GM23248 (cell line): Measurements from ENCODE around the gene IL32. TPM values are rescaled to one million over a fixed set of nuclear protein-coding genes. Genes with fewer than 3 reads are reported as not detected.
A peak's percentile ranks its signal among the peaks of the same experiment; 100 is the strongest.

Experiments
- DNase-seq: peaks from one replicate; pipeline ENCODE4 v3.0.0-alpha.2; 2015
- H2AFZ ChIP-seq: fragments of 200-600 bp; sonication (generic); 2 replicates; pipeline ENCODE4 v1.6.1; 2016; ENCODE audit warnings: antibody characterized with exemption
- H3F3A ChIP-seq: fragments of 200-600 bp; sonication (generic); 2 replicates; pipeline ENCODE4 v1.6.1; 2016; ENCODE audit warnings: mild to moderate bottlenecking, antibody characterized with exemption, mixed run types; ENCODE audit not compliant: insufficient read depth
- H3K27ac ChIP-seq: fragments of 200-600 bp; sonication (generic); 2 replicates; pipeline ENCODE4 v1.5.1; 2016; ENCODE audit warnings: mild to moderate bottlenecking
- H3K27me3 ChIP-seq: fragments of 200-600 bp; sonication (generic); replicated peaks from 2 replicates; pipeline ENCODE4 v1.6.1; 2016; ENCODE audit warnings: mild to moderate bottlenecking; ENCODE audit not compliant: insufficient read depth
- H3K36me3 ChIP-seq: fragments of 200-600 bp; sonication (generic); 2 replicates; pipeline ENCODE4 v1.6.1; 2016; ENCODE audit warnings: low read depth, mild to moderate bottlenecking
- H3K4me1 ChIP-seq: fragments of 200-600 bp; sonication (generic); 2 replicates; pipeline ENCODE4 v1.6.1; 2016; ENCODE audit warnings: mild to moderate bottlenecking; ENCODE audit not compliant: insufficient read depth
- H3K4me2 ChIP-seq: fragments of 200-600 bp; sonication (generic); one replicate; pipeline ENCODE4 v1.6.1; 2016; ENCODE audit warnings: mild to moderate bottlenecking; ENCODE audit not compliant: unreplicated experiment
- H3K4me3 ChIP-seq: fragments of 200-600 bp; sonication (generic); 2 replicates; pipeline ENCODE4 v1.5.1; 2016; ENCODE audit warnings: mild to moderate bottlenecking
- H3K79me2 ChIP-seq: fragments of 200-600 bp; sonication (generic); 2 replicates; pipeline ENCODE4 v1.6.1; 2016; ENCODE audit warnings: mild to moderate bottlenecking; ENCODE audit not compliant: insufficient read depth
- H3K9ac ChIP-seq: fragments of 200-600 bp; sonication (generic); 2 replicates; pipeline ENCODE4 v1.6.1; 2016; ENCODE audit warnings: mild to moderate bottlenecking
- H3K9me2 ChIP-seq: fragments of 200-600 bp; sonication (generic); 2 replicates; pipeline ENCODE4 v1.6.1; 2016; ENCODE audit warnings: mixed run types, mild to moderate bottlenecking, moderate library complexity; ENCODE audit not compliant: insufficient read depth
- H3K9me3 ChIP-seq: fragments of 200-600 bp; sonication (generic); one replicate; pipeline ENCODE4 v1.6.1; 2017; ENCODE audit warnings: low read depth
- H4K20me1 ChIP-seq: fragments of 200-600 bp; sonication (generic); 2 replicates; pipeline ENCODE4 v1.6.0; 2016; ENCODE audit not compliant: insufficient read depth
- EZH2 ChIP-seq: fragments of 200-600 bp; sonication (generic); IDR thresholded peaks from 2 replicates; pipeline ENCODE4 v1.6.1; 2018; ENCODE audit warnings: antibody characterized with exemption, mild to moderate bottlenecking; ENCODE audit not compliant: insufficient read depth, poor library complexity, severe bottlenecking
- EZH2phosphoT487 ChIP-seq: fragments of 200-600 bp; sonication (generic); IDR thresholded peaks from 2 replicates; pipeline ENCODE4 v1.6.1; 2018; ENCODE audit warnings: antibody characterized with exemption, moderate library complexity, mild to moderate bottlenecking, low read depth; ENCODE audit not compliant: insufficient read depth
- WGBS, 2 experiments: methylation state at CpG; one replicate each; pipeline ENCODE4 v1.1.6; 2015 to 2017; ENCODE audit warnings: low lambda C conversion rate in 2 of 2, low coverage in 1 of 2; ENCODE audit errors: missing lambda C conversion rate in 2 of 2; 5-methylcytosine and 5-hydroxymethylcytosine counted together
- in situ Hi-C: fragments of 300-500 bp; cut with MboI; formaldehyde crosslinking; loops from 2 replicates; pipeline ENCODE4 v1.15.0; 2020
- polyA plus RNA-seq: library from polyadenylated mRNA; unstranded; fragments of >200 nt; fragmentation: Nextera tagmentation; extraction: Ambion mirVana; gene quantifications from 2 replicates; pipeline ENCODE4 v1.2.1, GENCODE V29; 2016
- total RNA-seq: library from RNA; depleted of rRNA; stranded (reverse); fragments of >200 nt; shearing (Covaris generic); gene quantifications from 2 replicates; pipeline ENCODE4 v1.2.3, GENCODE V29; 2014

Gene IL32
- total and polyA plus RNA-seq, 2 experiments from 2014 or later: 0.76 to 1.0 TPM

GRCh38 chr16:3027983-3028715, 37.3 kb upstream of the IL32 start:
- H3K9me2 ChIP-seq: no peaks in the 10 kb centered on the region
- peak; percentile 82 for DNase-seq
- no peak overlapping the region for H3K4me2 ChIP-seq
- H3K27ac ChIP-seq: no peak overlapping the region
- H3K27me3 ChIP-seq: 0 out of 2 replicates have a peak, but pooled peaks cover 2% of the 10 kb centered on the region
- no peaks in the 10 kb centered on the region for H3K9me3 ChIP-seq
- H3K9ac ChIP-seq: no peak overlapping the region
- in situ Hi-C loops: no loop called here
- H3K4me1 ChIP-seq: peaks cover 1% of the 10 kb centered on the region
- no peak overlapping the region for H2AFZ ChIP-seq
- no peak overlapping the region for H3K4me3 ChIP-seq
- H3K79me2 ChIP-seq: no peaks in the 10 kb centered on the region
- no peaks in the 10 kb centered on the region; the same call in 1 of the 2 replicates for H3K36me3 ChIP-seq
- peaks cover 8% of the 10 kb centered on the region; the same call in 1 of the 2 replicates for H3F3A ChIP-seq
- no peak for TF ChIP-seq EZH2
- TF ChIP-seq EZH2phosphoT487: no peak
- H4K20me1 ChIP-seq: no peaks in the 10 kb centered on the region
- WGBS, 2 experiments: 39 to 40% methylated on average over 38 to 55 of the region's 58 CpGs

GRCh38 chr16:3028716-3029319, 36.6 kb upstream of the IL32 start:
- Histone ChIP-seq H3K9ac (peak overlapping the region; percentile 48; the same call in 1 of the 2 replicates), H3K4me1 (no peaks in the 10 kb centered on the region), H4K20me1 (no peaks in the 10 kb centered on the region), H3K27ac (no peak overlapping the region), H3K4me3 (no peak overlapping the region), H2AFZ (no peak overlapping the region), H3K9me2 (no peaks in the 10 kb centered on the region), H3K36me3 (no peaks in the 10 kb centered on the region; the same call in 1 of the 2 replicates), H3F3A (0 out of 2 replicates have a peak, but pooled peaks cover 7% of the 10 kb centered on the region), H3K27me3 (0 out of 2 replicates have a peak, but pooled peaks cover 7% of the 10 kb centered on the region), H3K4me2 (no peak overlapping the region), H3K9me3 (no peaks in the 10 kb centered on the region), H3K79me2 (no peaks in the 10 kb centered on the region)
- DNase-seq: no peak
- TF ChIP-seq EZH2 (no peak), EZH2phosphoT487 (no peak)
- in situ Hi-C loops: no loop called here
- WGBS, 2 experiments: 34 to 36% methylated on average over 12 to 15 of the region's 15 CpGs

DNA sequence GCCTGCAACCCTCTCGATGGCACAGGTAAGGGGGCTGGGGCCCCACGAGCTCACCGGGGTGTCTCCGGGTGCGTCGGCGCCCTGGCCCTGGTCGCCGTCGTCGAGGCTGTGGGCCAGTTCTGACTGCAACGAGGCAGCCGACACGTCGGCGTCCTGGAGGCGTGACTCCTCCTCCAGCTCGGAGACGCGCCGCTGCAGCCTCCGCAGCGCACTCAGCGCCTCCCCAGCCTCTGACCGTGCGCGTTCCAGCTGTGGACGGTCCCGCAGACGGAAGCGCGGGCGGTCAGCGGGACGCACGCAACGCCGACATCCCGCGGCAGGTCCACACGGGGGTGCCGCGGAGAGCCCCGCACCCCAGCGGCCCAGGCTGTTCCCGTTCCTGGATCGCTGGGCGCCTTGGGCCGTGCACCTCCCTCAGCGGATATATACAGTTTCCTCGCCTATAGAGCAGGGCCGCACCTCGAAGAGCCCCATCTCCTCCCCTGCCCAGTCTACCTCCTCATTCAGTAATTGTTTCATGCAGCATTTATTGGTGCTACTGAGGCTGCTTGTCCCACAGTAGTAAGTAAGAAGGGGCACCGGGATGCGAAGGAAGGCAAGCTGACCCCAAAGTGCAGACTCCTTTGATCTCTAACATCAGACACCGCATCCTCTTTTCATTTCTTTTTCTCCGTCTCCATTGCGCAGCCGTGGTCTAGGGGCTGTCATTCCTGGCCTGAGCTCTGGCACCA, 35.8 kb upstream of the IL32 start:
- Histone ChIP-seq H4K20me1 (no peaks in the 10 kb centered on the region), H2AFZ (peak overlapping the region; percentile 57), H3K9me2 (no peaks in the 10 kb centered on the region), H3K27me3 (0 out of 2 replicates have a peak, but pooled peaks cover 7% of the 10 kb centered on the region), H3K4me2 (peak overlapping the region; percentile 33), H3K9me3 (no peaks in the 10 kb centered on the region), H3K4me1 (no peaks in the 10 kb centered on the region), H3K4me3 (peak overlapping the region; percentile 50), H3K79me2 (no peaks in the 10 kb centered on the region), H3K27ac (no peak overlapping the region), H3K9ac (peak overlapping the region; percentile 48; the same call in 1 of the 2 replicates), H3K36me3 (no peaks in the 10 kb centered on the region; the same call in 1 of the 2 replicates), H3F3A (0 out of 2 replicates have a peak, but pooled peaks cover 7% of the 10 kb centered on the region)
- TF ChIP-seq EZH2phosphoT487: no peak
- TF ChIP-seq EZH2: no peak
- in situ Hi-C loops: no loop called here
- 12 to 16% methylated on average over 45 to 54 of the region's 59 CpGs for WGBS, 2 experiments
- peak; percentile 84 for DNase-seq

GRCh38 chr16:3030222-3031212, 34.9 kb upstream of the IL32 start:
- peaks cover 11% of the 10 kb centered on the region for H3K27me3 ChIP-seq
- H3K4me1 ChIP-seq: no peaks in the 10 kb centered on the region
- no peaks in the 10 kb centered on the region for H3K9me2 ChIP-seq
- WGBS, 2 experiments: 80 to 82% methylated on average over 27 to 33 of the region's 33 CpGs
- no peak overlapping the region for H3K4me2 ChIP-seq
- H3K27ac ChIP-seq: no peak overlapping the region
- H3K36me3 ChIP-seq: no peaks in the 10 kb centered on the region; the same call in 1 of the 2 replicates
- no peak overlapping the region for H2AFZ ChIP-seq
- H4K20me1 ChIP-seq: no peaks in the 10 kb centered on the region
- 0 out of 2 replicates have a peak, but pooled peaks cover 7% of the 10 kb centered on the region for H3F3A ChIP-seq
- in situ Hi-C loops: no loop called here
- no peaks in the 10 kb centered on the region for H3K79me2 ChIP-seq
- no peak overlapping the region for H3K4me3 ChIP-seq
- no peak overlapping the region for H3K9ac ChIP-seq
- H3K9me3 ChIP-seq: no peaks in the 10 kb centered on the region
- TF ChIP-seq EZH2 (no peak), EZH2phosphoT487 (no peak)
- DNase-seq: no peak
